GM21526 (cell line): ENCODE data around the gene GMIP.

Source experiments
- ATAC-seq: cut with Tn5 transposase; IDR thresholded peaks from one replicate; pipeline ENCODE4 v1.9.1; 2021; ENCODE audit warnings: moderate library complexity; ENCODE audit not compliant: unreplicated experiment, low FRiP score

GMIP gene

GRCh38 chr19:19579533-19580361, 63.7 kb downstream of the GMIP start:
- ATAC-seq: no peak
